HG03095 (cell line): Measurements from ENCODE around the gene APCDD1.
A peak's percentile ranks its signal among the peaks of the same experiment; 100 is the strongest.
"Not testable (repeated sequence)": the region's sequence is repeated elsewhere in the genome, so short reads cannot be mapped to it uniquely, and the experiment has no call there.

Source experiments
- ATAC-seq: cut with Tn5 transposase; IDR thresholded peaks from one replicate; pipeline ENCODE4 v1.9.1; 2021; ENCODE audit warnings: moderate library complexity; ENCODE audit not compliant: unreplicated experiment

Gene APCDD1

DNA sequence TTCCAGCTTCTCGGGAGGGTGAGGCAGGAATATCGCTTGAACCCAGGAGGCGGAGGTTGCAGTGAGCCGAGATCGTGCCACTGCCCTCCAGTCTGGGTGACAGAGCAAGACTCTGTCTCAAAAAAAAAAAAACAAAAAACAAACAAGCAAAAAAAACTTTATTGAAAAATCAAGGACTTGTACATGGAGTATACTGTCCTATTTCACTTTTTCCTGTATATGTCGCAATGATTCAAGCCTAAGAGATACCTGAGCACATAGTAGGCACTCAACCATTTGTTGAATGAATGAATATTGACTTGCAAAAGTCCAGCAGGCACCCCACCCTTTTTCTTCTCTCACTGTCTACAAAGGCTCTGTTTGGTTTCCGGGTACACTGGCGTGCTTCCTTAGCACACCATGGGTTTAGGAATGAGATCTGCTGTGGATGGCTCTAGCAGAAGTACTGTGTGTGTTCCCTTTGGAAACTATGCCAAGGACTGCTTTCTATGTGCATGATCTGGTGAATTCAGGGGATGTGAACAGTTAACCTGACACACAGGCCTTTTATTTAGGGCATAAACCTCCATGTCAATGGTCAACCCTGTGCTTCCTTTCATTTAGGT lies 6.1 kb downstream of the APCDD1 start:
- no peak for ATAC-seq

DNA sequence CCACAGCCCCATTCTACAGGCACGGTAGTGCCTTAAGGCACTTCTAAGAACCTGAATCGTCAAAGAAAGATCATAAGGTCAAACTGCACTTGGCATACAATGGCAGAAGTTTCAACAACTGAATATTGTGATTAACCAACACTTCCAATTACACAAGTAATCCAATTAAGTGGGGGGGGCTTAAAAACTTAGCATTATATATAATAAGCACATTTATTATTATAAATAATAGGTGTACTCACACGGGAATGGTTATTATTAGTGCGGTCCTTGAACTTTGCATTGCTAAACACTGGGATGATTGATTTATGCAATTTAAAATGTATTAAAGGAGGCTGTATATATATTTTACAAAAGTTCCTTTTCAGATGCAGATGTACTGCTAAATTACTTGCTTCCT lies 7.6 kb downstream of the APCDD1 start:
- ATAC-seq: no peak

- ATAC-seq: no peak
Observed at GRCh38 chr18:10462597-10462996, 8.2 kb downstream of the APCDD1 start.

GRCh38 chr18:10463096-10463495 lies 8.7 kb downstream of the APCDD1 start:
- ATAC-seq: no peak

GRCh38 chr18:10463741-10464140 lies 9.3 kb downstream of the APCDD1 start:
- ATAC-seq: no peak

GRCh38 chr18:10464161-10464648 lies 9.8 kb downstream of the APCDD1 start:
- ATAC-seq: not testable (repeated sequence)

DNA sequence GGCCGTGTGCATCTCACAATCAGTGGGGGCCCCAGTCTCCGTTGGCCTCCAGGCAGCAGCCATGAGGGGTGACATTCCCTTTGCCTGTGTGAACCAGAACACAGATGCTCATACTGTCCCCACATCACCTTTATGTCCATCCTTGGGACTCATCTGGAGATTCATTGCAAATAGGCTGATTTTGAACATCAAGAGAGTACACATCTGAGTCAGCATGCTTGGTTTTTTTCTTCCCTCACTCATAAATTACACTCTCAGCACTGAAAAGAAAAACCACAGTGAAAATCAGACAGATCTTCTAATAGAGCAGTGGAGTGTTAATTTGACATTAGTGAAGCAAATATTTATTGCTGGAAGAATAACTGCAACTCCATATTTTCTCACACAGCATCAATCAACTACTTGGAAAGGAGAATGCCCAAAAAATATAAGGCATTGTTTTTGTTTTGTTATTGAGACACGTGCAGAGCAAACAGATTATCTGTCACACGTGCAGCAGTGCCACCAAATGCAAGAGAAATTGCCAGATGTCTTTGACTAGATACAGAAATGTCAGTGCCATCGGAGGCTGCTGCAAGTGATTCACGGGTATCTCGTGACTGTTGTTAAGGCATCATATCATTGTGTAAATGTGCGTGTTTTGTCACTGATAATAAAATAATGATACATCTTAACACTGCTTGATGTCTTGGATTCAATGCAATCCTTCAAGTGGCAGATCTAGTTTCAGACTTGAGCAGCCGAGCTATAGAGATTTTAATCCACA lies 10.9 kb downstream of the APCDD1 start:
- ATAC-seq: no peak

DNA sequence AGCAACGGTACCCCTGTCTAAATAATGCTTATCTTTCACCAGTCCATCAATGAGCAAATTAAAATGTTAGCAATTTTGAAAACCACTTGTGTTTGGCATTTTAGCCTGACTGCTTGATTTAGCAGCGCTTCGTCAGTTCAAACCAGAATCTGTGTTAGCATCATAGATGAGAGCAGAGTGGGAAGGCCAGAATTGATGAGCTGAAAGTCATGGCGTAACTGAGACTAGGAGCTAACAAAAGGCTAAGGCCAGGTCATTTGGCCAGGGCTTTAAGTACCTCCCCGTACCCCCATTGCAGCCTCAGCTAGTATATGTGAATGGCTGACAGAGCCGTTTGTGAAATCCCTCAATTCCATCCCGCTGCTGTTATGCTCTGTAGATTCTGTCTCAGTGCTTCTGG lies 16.0 kb downstream of the APCDD1 start:
- ATAC-seq: no peak

GRCh38 chr18:10471574-10471973 lies 17.1 kb downstream of the APCDD1 start:
- ATAC-seq: no peak

GRCh38 chr18:10473132-10473531 lies 18.7 kb downstream of the APCDD1 start:
- no peak for ATAC-seq

DNA sequence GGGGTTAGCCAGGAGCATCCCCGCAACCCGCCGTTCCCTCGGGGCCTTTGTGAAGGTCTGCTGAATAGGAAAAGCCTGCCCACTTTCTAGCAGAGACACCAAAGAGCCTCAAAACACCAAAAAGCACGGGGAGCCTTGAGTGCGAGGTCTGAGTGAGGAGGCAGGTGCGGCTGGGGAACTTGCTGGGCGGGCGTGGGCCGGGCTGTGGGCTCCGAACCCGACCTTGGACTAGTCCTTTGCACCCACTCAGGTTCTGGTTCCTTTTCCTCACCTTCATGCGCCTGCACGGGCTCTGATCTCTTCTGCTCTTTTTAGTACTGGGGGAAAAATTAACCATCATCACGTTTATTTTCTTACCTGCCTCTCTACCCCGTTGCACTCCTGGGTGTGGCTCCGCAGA lies 19.9 kb downstream of the APCDD1 start:
- no peak for ATAC-seq

GRCh38 chr18:10475276-10475653 lies 20.8 kb downstream of the APCDD1 start:
- no peak for ATAC-seq

GRCh38 chr18:10475654-10476291 lies 21.3 kb downstream of the APCDD1 start:
- no peak for ATAC-seq

DNA sequence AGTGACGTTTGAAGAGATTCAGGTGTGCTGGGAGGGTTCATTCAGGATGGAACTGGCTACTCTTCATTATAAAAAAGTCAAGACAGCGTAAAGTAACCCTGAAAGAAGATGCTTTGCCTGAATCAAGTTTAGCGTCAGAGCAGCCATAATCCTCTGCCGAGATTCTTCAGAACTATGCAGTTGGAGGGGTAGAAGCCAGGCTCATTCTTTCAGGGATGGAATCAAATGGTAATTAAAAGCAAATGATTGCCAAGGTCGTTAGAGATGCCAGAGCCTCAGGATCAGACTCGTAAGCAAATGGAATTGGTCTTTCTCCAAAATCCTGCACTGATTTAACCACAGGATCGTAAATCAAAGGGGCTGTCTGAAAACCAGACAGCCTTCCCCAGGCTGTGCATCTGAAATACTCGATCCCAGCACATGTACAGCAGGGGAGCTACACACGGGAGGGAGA lies 21.9 kb downstream of the APCDD1 start:
- no peak for ATAC-seq

DNA sequence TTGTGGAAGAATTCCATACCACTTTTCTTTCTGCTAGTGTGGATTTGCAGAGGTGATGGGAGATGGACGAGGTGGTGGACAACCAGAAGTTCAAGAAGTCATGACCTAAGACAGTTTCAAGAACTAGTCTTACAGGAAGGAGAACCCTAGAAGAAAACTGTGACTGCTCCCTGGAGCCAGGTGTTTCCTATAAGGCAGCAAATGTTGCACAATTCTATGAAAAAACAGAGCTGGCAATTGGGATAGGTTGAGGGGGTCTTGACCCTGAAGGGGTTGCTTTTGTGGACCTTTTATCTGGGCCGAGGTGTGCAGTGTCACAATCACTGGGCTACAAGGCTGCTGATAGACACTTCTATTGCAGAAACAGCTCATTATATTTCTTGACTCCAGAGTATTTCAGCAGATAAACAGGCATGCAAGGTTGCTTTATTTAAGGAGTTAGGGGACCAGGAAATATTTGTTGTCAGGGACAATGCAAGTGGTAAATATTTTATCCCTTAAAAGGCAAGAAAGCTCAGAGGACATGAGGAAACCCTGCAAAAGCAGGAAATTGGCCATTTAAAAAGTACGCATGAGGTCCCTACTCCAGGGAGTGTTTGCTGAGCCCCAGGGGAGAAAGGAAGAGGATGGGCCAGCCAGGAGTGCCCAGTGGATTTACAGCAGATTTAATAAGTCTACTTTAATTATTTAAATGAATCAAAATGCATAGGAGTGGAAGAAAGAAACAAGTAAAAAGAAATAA lies 22.9 kb downstream of the APCDD1 start:
- no peak for ATAC-seq

- ATAC-seq: no peak
Observed at GRCh38 chr18:10477863-10478260, 23.4 kb downstream of the APCDD1 start.

GRCh38 chr18:10481831-10482230 lies 27.4 kb downstream of the APCDD1 start:
- no peak for ATAC-seq

GRCh38 chr18:10482363-10482984 lies 28.0 kb downstream of the APCDD1 start:
- ATAC-seq: no peak

GRCh38 chr18:10482985-10483949 lies 28.8 kb downstream of the APCDD1 start:
- ATAC-seq: peak; percentile 69

- ATAC-seq: no peak
Observed at GRCh38 chr18:10485475-10485874, 31.0 kb downstream of the APCDD1 start.
